Panc1 (cell line): ENCODE results near the gene ACACB.

ENCODE experiments used
- POLR2AphosphoS5 ChIP-seq: IDR thresholded peaks from 2 replicates; pipeline ENCODE4 v1.6.1; 2012; ENCODE audit warnings: mild to moderate bottlenecking, low read depth, low read length, moderate library complexity
- SIN3A ChIP-seq: IDR thresholded peaks from 2 replicates; pipeline ENCODE4 v1.6.1; 2012; ENCODE audit warnings: low read depth, mild to moderate bottlenecking, low read length, moderate library complexity, borderline replicate concordance; ENCODE audit not compliant: insufficient read depth
- TCF7L2 ChIP-seq: IDR thresholded peaks from 2 replicates; pipeline ENCODE4 v1.6.1; 2011; ENCODE audit warnings: mild to moderate bottlenecking, low read depth, low read length, inconsistent platforms
- TF ChIP-seq, protein P1 (sequence below): fragments of 450-650 bp; IDR thresholded peaks from 2 replicates; pipeline ENCODE4 v1.5.1; 2017; ENCODE audit warnings: mild to moderate bottlenecking

GRCh38 chr12:109131154-109132050 lies 15.0 kb downstream of the ACACB start:
- TF ChIP-seq, protein P1, sequence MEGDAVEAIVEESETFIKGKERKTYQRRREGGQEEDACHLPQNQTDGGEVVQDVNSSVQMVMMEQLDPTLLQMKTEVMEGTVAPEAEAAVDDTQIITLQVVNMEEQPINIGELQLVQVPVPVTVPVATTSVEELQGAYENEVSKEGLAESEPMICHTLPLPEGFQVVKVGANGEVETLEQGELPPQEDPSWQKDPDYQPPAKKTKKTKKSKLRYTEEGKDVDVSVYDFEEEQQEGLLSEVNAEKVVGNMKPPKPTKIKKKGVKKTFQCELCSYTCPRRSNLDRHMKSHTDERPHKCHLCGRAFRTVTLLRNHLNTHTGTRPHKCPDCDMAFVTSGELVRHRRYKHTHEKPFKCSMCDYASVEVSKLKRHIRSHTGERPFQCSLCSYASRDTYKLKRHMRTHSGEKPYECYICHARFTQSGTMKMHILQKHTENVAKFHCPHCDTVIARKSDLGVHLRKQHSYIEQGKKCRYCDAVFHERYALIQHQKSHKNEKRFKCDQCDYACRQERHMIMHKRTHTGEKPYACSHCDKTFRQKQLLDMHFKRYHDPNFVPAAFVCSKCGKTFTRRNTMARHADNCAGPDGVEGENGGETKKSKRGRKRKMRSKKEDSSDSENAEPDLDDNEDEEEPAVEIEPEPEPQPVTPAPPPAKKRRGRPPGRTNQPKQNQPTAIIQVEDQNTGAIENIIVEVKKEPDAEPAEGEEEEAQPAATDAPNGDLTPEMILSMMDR, result no peak
- TF ChIP-seq SIN3A (no peak), TCF7L2 (no peak), POLR2AphosphoS5 (no peak)
